GM19328 (cell line): Measurements from ENCODE around the gene GRIPAP1.

ENCODE experiments used
- ATAC-seq: cut with Tn5 transposase; IDR thresholded peaks from one replicate; pipeline ENCODE4 v1.9.1; 2021; ENCODE audit warnings: mild to moderate bottlenecking, moderate library complexity; ENCODE audit not compliant: unreplicated experiment

GRIPAP1 gene

DNA sequence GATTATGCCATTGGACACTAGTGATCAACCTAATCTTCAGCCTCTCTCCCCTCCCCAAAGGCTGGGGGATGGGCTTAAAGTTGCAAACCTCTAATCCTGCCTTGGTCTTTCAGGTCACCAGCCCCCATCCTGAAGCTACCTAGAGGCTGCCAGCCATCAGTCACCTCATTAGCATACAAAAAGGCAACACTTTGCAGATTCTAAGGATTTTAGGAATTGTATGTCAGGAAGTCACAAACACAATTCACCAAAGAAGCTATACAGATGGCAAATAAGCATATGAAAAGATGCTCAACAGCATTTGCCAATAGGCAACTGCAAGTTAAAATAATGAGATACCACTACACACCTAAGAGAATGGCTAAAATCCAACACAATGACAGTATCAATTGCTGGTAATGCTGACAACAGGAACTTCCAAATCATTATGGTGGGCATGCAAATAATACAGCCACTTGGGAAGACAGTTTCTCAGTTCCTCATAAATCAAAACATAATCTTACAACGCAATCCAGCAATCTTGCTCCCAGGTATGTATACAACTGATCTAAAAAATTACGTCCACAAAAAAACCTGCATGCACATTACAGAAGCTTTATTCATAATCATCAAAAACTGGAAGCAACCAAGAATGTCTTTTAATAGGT is 74.2 kb downstream of the GRIPAP1 start:
- no peak for ATAC-seq

DNA sequence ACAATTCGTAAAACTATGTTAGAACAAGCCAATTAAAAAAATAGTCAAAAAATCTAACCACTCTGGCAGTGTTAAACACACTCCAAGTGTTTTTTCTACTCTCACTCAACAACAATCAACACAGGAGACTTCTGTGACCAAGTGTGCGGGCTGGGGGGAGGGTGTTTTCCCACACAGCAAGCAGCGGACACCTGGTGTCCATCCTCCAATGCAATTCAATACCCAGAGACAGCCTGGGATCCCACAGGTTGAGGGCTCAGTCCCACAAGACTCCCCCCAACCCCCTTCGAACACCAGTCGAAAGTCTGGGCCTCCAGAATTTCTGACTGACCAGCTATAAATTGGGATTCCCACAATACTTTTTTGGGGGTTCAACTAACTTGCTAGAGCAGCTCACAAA is 74.9 kb downstream of the GRIPAP1 start:
- ATAC-seq, result no peak

DNA sequence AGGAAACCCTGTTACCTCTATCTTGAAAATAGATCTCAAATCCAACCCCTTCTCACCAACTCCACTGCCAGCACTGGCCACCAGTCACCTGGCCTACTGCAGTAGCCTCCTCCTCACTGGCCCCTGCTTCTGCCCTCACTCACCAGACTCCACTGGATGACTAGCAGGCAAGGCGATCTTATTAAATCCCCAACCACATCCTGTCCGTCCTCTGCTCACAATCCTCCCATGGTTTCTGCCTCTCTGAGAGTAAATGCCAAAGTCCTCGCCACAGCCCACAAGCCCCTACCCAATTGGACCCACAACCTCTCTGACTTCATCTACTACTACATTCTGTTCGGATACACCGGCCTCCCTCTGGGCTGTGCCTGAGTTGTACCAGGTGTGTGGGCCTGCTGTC is 77.8 kb downstream of the GRIPAP1 start:
- ATAC-seq, result no peak

DNA sequence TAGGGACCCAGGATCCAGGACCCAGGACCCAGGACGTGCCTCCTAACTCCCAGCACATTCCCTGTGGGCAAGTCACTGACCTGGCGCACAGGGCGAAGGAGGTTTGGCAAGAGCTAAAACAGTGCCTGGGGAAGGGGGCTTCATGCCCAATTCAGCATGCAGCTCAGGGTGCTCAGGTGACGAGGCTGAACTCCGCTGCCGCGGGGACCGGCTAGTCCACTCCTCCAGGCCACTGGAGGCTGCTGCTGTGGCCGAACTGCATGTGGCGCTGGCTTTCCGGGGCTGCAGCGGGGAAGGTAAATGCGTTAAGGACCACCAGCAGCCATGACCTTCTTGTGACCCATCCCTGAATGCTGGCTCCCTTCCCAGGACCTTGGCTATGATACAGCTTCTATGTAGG is 78.3 kb downstream of the GRIPAP1 start:
- no peak for ATAC-seq
